ENCODE results near the gene UTP14A.

Gene UTP14A

GRCh38 chrX:129953334-129953648, 47.3 kb downstream of the UTP14A start:
- no peak for DNase-seq (ENCODE audit: low read depth in 3 of 3)

GRCh38 chrX:129953881-129954280, 47.9 kb downstream of the UTP14A start:
- no peak for DNase-seq (ENCODE audit: low read depth in 3 of 3)

DNA sequence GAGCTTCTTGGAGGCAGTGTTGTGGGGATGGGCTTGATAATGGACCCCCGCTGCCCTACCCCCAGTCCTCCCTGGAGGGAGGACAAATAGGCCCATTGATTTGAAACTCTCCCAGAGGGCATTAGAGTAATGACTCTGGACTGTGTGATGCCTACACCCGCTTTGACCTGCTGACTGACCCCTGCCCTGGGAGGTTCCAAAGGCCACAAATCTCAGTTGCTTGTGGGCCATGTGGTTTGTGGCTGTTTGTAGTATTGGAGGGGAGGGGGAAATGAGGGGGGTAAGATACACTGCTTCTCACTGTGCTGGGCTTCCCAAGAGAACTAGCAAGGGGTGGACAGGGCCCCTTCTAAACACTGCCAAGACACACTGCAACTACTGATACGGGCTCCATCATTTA, 48.8 kb downstream of the UTP14A start:
- no peak for DNase-seq (ENCODE audit: low read depth in 3 of 3)

DNA sequence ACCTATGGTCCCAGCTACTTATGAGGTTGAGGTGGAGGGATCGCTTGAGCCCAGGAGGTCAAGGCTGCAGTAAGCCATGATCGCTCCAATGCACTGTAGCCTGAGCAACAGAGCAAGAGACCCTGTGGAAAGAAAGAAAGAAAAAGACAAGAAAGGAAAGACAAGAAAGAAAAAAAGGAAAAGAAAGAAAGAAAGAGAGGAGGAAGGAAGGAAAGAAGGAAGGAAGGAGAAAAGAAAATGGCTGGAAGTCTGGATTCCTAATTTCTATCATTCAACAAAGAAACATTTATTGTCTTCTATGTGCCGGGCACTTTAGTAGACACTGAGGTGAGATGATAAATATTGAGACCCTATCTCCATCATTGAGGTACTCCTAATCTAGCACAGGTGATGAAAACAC, 49.7 kb downstream of the UTP14A start:
- DNase-seq (ENCODE audit: low read depth in 3 of 3) = no peak

GRCh38 chrX:129956145-129956544, 50.2 kb downstream of the UTP14A start:
- no peak for DNase-seq (ENCODE audit: low read depth in 3 of 3)

DNA sequence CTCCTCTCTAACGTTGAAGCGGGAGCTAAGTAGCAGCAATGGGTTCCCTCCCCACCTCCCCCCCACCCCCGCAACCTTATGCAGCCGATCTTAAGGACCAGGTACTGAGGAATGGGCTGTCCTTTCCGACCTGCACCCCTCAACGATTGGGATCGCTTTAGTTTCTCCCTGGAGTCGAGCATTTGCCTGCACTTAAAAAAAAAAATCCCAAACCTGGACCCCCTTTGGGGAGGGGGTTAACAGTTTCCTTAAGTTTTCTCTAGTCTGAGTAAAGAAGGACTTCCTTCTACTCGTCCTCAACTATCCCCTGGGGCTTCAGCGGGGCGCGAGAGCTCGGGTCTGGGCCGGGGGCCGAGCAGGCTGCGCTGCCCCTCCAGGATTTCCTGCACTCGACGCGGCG, 50.8 kb downstream of the UTP14A start:
- no peak for DNase-seq (ENCODE audit: low read depth in 3 of 3)

DNA sequence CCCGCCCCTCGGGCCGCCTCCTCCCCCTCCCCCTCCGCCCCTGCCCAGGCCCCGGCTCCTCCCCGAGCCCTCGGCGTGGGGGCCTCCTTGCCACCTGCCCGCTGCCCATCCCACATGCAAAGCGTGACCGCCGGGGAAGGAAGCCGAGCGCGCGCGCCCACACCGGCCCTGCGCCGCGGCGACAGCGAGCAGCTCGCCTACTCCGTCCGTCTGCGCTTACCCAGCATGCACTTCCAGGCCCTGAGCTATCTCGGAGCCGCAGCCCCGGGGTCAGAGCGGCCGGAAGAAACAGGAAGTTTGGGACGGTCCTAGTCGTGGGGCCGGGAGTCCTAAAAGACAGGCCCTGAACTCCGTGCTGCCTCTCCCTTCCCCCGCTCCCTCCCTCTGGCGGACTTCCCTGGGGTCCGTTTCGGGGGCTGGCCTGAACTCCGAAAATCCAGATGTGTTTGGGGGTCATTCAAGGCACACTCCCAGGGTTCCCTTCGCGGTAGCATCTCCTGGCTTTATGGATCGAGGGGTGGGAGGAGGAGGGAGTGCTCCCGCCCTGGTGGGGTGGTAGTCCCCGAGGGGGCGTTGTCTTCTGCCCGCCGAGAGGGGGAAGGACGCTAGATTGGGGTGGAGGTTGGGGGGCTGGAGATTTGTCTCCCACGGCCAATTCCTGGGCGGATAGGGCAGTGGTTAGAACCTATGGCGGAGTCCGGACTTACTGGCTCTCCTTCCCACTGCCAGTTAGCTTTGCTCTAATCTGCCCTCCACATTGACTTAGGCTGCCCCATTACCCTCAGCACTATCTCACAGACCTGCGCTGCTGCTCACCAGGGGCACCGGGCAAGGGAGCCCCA, 51.5 kb downstream of the UTP14A start:
- DNase-seq (ENCODE audit: low read depth in 3 of 3) = peak in 1 of 3 donors; percentile 37

DNA sequence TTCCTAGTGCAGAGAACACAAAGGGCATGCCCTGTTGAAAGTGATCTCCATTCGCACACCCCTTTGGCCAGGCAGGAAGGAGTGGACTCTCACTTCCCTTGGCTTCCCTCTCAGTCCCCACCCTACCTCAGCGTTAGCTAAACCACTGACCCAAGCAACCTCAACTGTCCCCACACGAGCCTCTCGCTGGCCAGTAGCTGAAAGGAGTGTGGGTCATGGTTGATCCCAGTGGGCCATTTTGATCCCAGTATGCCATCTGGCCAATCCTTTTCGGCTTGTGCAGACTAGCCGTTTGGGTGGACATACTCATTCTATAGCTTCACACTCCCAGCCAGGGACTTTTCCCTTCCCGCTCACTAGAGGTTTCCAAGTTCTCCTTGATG, 52.1 kb downstream of the UTP14A start:
- DNase-seq (ENCODE audit: low read depth in 3 of 3) = no peak

DNA sequence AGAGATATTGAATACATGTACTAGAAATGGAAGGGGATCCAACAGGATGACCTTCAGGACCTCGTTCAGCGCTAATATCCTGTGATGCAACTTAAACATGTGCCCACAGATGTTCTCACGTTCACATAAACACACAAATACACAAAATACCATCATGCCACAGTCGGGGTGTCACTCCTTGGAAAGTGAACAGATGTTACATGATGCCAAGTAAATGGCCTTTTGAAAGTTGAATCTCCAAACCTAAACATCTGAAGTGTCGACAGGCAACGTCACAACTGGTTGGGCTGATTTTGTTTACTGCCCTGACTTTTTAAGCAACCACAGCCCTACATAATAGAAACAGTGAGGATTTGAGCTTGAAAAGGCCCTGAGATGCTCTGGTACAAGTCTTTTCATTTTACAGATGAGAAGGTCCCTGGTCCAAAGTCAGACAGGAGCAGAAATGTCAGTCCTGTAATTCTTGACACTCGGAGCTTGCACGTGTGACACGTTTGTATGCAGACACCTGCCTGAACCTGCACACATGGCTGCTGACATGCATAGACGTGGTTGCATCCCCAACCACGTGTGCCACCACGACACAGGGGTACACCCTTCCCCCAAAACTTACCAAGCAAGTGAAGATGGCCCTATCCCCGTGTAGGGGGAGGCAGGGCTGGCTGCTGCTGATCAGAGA, 53.0 kb downstream of the UTP14A start:
- no peak for DNase-seq (ENCODE audit: low read depth in 3 of 3)

GRCh38 chrX:129959493-129959832, 53.5 kb downstream of the UTP14A start:
- no peak for DNase-seq (ENCODE audit: low read depth in 3 of 3)

- DNase-seq (ENCODE audit: low read depth in 3 of 3) = peak in 2 of 3 donors; percentile 47 to 64
Observed at GRCh38 chrX:129961180-129962083, 55.5 kb downstream of the UTP14A start.

DNA sequence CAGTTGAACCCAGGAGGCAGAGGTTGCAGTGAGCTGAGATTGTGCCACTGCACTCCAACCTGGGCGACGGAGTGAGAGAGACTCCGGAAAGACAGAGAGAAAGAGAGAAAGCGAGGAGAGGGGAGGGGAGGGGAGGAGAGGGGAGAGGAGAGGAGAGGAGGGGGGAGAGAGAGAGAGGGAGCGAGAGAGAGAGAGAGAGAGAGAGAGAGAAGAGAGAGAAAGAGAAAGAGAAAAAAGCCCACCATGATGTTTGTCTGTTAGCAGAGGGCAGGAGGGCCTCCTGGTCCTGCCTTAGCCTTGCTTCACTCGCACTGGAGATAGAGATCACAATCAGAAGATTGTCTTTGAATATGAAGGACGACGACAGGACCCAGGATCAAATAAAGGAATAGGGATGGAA, 57.8 kb downstream of the UTP14A start:
- DNase-seq (ENCODE audit: low read depth in 3 of 3) = no peak

GRCh38 chrX:129965166-129965565, 59.2 kb downstream of the UTP14A start:
- DNase-seq (ENCODE audit: low read depth in 3 of 3) = no peak

- DNase-seq (ENCODE audit: low read depth in 3 of 3) = no peak
Observed at GRCh38 chrX:129968968-129969367, 63.0 kb downstream of the UTP14A start.

GRCh38 chrX:129976441-129976840, 70.5 kb downstream of the UTP14A start:
- DNase-seq (ENCODE audit: low read depth in 3 of 3) = no peak

Data from stimulated activated CD4-positive, alpha-beta T cell treated with anti-CD3 and anti-CD28 coated beads, TNF-alpha, amount 100 ng/mL, for 48 hours (primary cell).